Measurements from ENCODE around the gene PTGFRN. TPM values are rescaled to one million over a fixed set of nuclear protein-coding genes. Genes with fewer than 3 reads are reported as not detected.

Gene PTGFRN
- total and polyA plus RNA-seq, 4 donors, result 5.4 to 12.6 (median 7.2) TPM

- DNase-seq (ENCODE audit: low spot score), result no peak
- H3K36me3 ChIP-seq (ENCODE audit: control insufficient read depth in 4 of 4, insufficient read depth in 3 of 4, low read depth in 1 of 4, low read length in 3 of 4), result peaks cover 0 to 13% (median 3%) of the 10 kb centered on the region in 4 donors
- no peak overlapping the region for H3K4me3 ChIP-seq (ENCODE audit: low read depth in 1 of 3, low read length in 3 of 3)
These were observed 37.6 kb downstream of the PTGFRN start for GRCh38 chr1:116947092-116947860.

GRCh38 chr1:116948046-116948445 lies 38.3 kb downstream of the PTGFRN start:
- Histone ChIP-seq H3K4me3 (ENCODE audit: low read depth in 1 of 3, low read length in 3 of 3) (no peak overlapping the region), H3K9me3 (ENCODE audit: control insufficient read depth in 4 of 4, low read length in 3 of 4) (no peaks in the 10 kb centered on the region), H3K36me3 (ENCODE audit: control insufficient read depth in 4 of 4, insufficient read depth in 3 of 4, low read depth in 1 of 4, low read length in 3 of 4) (peaks cover 0 to 13% (median 3%) of the 10 kb centered on the region in 4 donors), H3K27ac (ENCODE audit: low read depth in 1 of 2, low read length in 2 of 2) (no peak overlapping the region), H3K4me1 (ENCODE audit: control insufficient read depth in 4 of 4, insufficient read depth in 4 of 4, low read length in 3 of 4) (no peaks in the 10 kb centered on the region), H3K27me3 (ENCODE audit: control insufficient read depth in 4 of 4, insufficient read depth in 4 of 4, low read length in 3 of 4) (no peaks in the 10 kb centered on the region), H3K9ac (ENCODE audit: low read depth in 1 of 2, low read length in 2 of 2) (no peak overlapping the region)
- TF ChIP-seq JUND (IDR thresholded peaks at IDR 0.05), result no peak
- no peak for TF ChIP-seq FOXA1 (IDR thresholded peaks at IDR 0.05)
- TF ChIP-seq ATF3 (IDR thresholded peaks at IDR 0.05), result no peak
- no peak for TF ChIP-seq HNF4A (conservative IDR thresholded peaks at IDR 0.05)
- no peak for TF ChIP-seq REST (IDR thresholded peaks at IDR 0.05)
- TF ChIP-seq RAD21 (IDR thresholded peaks at IDR 0.05), result no peak
- TF ChIP-seq FOXA2 (IDR thresholded peaks at IDR 0.05), result no peak
- no peak for TF ChIP-seq CTCF (IDR thresholded peaks at IDR 0.05; ENCODE audit: low read depth, low read length, missing input control)
- TF ChIP-seq GABPA (IDR thresholded peaks at IDR 0.05 in 1 of 2, conservative IDR thresholded peaks at IDR 0.05 in 1 of 2), result no peak
- TF ChIP-seq RXRA (IDR thresholded peaks at IDR 0.05), result no peak
- TF ChIP-seq SP1 (IDR thresholded peaks at IDR 0.05), result no peak
- 96% methylated on average over 5 of the region's 5 CpGs for whole genome bisulfite sequencing
- DNase-seq (ENCODE audit: low spot score), result no peak

More at GRCh38 chr1:116947092-116947860, 37.6 kb downstream of the PTGFRN start:
- H3K9me3 ChIP-seq (ENCODE audit: control insufficient read depth in 4 of 4, low read length in 3 of 4), result no peaks in the 10 kb centered on the region
- no peak for TF ChIP-seq YY1 (IDR thresholded peaks at IDR 0.05)
- H3K27ac ChIP-seq (ENCODE audit: low read depth in 1 of 2, low read length in 2 of 2), result no peak overlapping the region
- no peak overlapping the region for H3K9ac ChIP-seq (ENCODE audit: low read depth in 1 of 2, low read length in 2 of 2)
- 88% methylated on average over 5 of the region's 5 CpGs for WGBS
- no peaks in the 10 kb centered on the region for H3K4me1 ChIP-seq (ENCODE audit: control insufficient read depth in 4 of 4, insufficient read depth in 4 of 4, low read length in 3 of 4)
- no peaks in the 10 kb centered on the region for H3K27me3 ChIP-seq (ENCODE audit: control insufficient read depth in 4 of 4, insufficient read depth in 4 of 4, low read length in 3 of 4)
